Measurements from ENCODE around the gene TTLL8.
"Not testable (repeated sequence)": the region's sequence is repeated elsewhere in the genome, so short reads cannot be mapped to it uniquely, and the experiment has no call there.

The TTLL8 gene

GRCh38 chr22:49992921-49993648 lies 65.0 kb downstream of the TTLL8 start:
- peak in 54 of 58 donors; percentile 22 to 95 (median 76) for DNase-seq

DNA sequence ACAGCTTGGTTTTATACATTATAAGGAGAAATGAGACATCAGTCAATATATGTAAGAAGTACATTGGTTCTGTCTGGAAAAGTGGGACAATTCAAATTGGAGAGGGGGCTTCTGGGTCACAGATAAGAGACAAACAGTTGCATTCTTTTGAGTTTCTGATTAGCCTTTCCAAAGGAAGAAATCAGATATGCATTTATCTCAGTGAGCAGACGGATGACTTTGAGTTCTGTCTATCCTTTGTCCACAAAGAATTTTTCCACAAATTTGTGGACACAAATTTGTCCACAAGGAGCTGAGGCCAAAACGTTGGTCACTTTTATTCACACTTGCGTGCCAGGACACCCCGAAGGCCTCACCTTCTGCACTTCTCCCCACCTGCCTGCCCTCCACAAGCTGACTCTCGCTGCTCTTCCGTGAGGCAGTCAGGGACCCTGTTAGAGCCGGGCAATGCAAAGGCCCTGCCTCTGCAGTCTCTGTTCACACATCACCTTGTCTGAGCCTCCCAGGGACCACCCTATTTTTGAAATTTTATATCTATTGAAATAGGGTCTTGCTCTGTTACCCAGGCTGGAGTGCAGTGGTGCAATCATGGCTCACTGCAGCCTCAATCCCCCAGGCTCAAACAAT lies 66.1 kb downstream of the TTLL8 start:
- DNase-seq, result no peak

- no peak for DNase-seq
Observed at GRCh38 chr22:49991167-49991566, 66.9 kb downstream of the TTLL8 start.

- not testable (repeated sequence) for DNase-seq
Observed at GRCh38 chr22:49989826-49990225, 68.3 kb downstream of the TTLL8 start.

- no peak for DNase-seq
Observed at GRCh38 chr22:49986325-49986724, 71.8 kb downstream of the TTLL8 start.

DNA sequence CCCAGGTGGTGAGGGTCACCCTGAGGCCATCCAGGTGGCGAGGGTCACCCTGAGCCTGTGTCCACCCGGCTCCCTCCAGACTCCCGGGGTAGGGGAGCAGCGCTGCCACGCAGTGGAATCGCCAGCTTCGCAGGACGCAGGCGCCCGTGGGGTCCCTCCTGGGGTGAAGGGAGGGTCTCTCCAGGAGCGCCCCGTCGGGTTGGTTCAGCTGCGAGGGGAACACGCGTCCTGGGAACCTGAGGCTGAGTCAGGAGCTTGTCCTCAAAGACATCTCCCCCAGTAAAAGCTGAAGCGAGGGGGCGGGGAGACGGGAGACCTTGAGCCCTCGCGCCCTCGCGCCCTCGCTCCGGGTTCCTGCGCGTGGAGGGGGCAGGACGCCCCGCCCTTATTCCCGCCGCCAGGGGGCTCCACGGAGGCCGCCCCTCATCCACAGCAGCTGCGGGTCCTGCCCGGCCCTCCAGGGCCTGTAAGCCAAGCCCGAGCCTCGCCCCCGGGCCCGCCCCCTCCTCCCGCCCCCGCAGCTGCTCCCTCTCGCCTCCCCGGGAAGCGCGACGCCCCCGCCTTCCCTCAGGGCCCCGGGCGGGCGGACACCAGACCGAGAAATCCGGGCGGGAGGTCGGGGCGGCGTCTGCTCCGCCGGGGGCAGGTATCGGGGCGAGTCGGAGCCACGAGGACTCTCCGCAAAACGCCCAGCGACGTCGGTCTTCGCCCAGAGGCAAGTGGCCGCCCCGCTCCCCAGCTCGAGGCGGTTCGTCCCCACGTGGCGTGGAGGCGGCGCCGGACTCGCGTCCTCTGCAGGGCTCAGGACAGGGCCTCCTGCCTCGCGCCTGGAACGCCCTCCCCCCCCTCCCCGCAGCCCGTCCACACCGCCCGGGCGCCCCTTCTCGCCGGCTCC lies 74.7 kb downstream of the TTLL8 start:
- DNase-seq, result no peak

DNA sequence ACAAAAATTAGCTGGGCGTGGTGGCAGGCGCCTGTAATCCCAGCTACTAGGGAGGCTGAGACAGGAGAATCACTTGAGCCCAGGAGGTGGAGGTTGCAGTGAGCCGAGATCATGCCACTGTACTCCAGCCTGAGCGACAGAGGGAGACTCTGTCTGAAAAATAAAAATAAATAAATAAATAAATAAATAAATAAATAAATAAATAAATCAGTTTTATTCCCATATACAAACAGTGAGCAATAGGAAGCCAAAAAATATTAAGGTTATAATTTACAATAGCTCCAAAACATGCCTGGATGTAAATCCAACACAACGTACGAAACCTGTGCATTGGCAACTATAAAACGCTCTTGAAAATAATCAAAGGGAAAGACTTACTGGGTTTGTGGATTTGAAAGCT lies 76.3 kb downstream of the TTLL8 start:
- DNase-seq, result not testable (repeated sequence)

DNA sequence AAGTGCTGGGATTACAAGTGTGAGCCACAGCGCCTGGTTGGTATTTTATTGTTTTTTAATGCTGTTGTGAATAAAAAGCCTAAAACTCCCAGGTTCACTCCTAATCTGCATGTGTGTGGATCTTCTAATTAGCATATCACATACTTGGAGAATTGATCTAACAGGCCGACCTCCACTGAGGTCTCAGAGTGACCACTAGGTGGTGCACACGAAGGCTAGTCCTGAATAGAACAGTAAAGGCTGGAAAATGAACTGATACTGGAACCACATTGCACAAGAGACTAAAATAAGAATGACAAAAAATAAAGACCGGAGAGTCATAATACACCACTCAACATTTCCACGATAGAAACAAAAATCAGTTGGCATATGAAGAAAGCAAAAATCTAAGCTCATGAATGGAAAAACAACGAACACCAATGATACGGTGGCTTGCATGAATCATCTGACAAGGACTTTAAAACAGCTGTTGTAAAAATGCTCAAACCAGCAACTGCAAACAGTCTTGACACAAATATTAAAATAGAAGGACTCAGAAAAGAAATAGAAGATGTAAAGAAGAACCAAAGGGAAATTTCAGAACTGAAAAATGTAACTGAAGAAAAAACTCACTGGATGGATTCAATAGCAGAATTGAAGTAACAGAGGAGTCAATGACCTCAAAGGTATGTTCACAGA lies 78.4 kb downstream of the TTLL8 start:
- no peak for DNase-seq

GRCh38 chr22:49977578-49977977 lies 80.5 kb downstream of the TTLL8 start:
- DNase-seq, result no peak

- DNase-seq, result peak in 1 of 58 donors; percentile 38
Observed at GRCh38 chr22:49976439-49977175, 81.5 kb downstream of the TTLL8 start.

GRCh38 chr22:49975543-49976389 lies 82.3 kb downstream of the TTLL8 start:
- DNase-seq, result no peak

DNA sequence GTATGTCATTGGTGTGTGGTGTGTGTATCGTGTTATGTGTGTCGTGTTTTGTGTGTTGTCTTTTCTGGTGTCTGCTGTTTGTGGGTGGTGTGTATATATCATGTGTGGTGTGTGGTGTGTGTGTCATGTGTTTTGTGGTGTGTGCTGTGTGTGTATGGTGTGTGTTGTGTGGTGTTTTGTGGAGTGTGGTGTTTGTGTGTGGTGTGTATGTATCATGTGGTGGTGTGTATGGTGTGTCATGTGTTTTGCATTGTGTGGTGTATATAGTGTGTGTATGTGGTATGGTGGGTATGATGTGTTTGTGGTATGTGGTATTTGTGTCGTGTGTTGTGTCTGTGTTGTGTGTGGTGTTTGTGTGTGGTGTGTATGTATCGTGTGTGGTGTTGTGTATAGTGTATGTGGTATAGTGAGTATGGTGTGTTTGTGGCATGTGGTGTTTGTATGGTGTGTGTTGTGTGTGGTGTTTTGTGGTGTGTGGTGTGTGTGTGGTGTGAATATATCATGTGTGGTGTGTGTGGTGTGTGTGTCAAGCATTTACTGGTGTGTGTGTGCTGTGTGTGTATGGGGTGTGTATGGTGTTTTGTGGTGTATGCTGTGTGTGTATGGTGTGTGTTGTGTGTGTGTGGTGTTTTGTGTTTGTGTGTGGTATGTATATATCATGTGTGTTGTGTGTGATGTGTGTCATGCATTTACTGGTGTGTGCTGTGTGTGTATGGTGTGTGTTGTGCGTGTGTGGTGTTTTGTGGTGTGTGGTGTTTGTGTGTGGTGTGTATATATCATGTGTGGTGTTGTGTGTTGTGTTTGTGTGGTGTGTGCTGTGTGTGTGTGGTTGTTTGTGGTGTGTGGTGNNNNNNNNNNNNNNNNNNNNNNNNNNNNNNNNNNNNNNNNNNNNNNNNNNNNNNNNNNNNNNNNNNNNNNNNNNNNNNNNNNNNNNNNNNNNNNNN lies 84.8 kb downstream of the TTLL8 start:
- no peak for DNase-seq

GRCh38 chr22:49972163-49973017 lies 85.7 kb downstream of the TTLL8 start:
- DNase-seq, result no peak

GRCh38 chr22:49971232-49972162 lies 86.6 kb downstream of the TTLL8 start:
- DNase-seq, result peak in 20 of 58 donors; percentile 41 to 92 (median 64)

DNA sequence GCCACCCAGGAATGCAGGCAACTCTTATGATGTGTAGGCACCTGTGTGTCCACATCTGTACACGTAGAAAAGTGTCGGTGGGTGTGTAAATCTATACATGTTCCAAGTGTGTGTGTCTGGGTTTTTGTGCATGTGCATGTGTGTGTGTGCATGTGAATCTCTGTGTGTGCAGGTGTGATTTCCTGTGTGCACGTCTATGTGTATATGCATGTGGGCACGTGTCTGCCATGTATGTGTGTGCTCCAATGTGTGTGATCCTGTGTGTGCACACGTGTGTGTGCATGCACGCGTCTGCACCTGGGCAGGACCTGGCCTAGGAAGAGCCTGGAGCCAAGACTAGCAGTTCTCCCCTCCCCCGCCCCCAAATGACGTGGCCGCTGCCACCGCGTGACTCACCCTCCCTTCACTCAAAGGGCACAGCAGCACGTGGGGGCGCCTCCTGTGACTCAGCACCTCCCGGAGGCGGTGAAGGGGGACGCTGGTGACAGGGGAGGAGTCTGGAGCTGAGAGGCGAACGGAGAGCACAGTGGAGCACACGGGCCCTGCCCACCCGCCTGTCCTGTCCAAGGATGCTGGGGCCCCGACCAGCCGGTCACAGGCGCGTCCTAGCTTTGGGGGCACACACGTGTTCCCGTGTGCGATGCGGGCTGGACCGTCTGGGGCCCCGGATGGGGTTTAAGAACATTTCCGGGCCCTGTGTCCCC lies 87.4 kb downstream of the TTLL8 start:
- DNase-seq, result peak; percentile 24 to 97 (median 83)
